HEK293 (cell line): ENCODE results near the gene MAN1B1.
A peak's percentile ranks its signal among the peaks of the same experiment; 100 is the strongest.

ENCODE experiments used
- BCL11A ChIP-seq: fragments of 450-650 bp; formaldehyde crosslinking; IDR thresholded peaks from 2 replicates; pipeline ENCODE4 v1.5.1; 2016; ENCODE audit warnings: low read depth, missing biosample characterization, missing genetic modification characterization
- BCL11B ChIP-seq: fragments of 450-650 bp; formaldehyde crosslinking; IDR thresholded peaks from 2 replicates; pipeline ENCODE4 v1.5.1; 2016; ENCODE audit warnings: low read depth, missing biosample characterization, missing genetic modification characterization
- KLF1 ChIP-seq: fragments of 450-650 bp; formaldehyde crosslinking; IDR thresholded peaks from 2 replicates; pipeline ENCODE4 v1.5.1; 2016; ENCODE audit warnings: missing biosample characterization, missing genetic modification characterization
- KLF16 ChIP-seq: fragments of 450-650 bp; formaldehyde crosslinking; IDR thresholded peaks from 2 replicates; pipeline ENCODE4 v1.5.1; 2017; ENCODE audit warnings: missing biosample characterization, missing genetic modification characterization
- KLF8 ChIP-seq: fragments of 450-650 bp; formaldehyde crosslinking; IDR thresholded peaks from 2 replicates; pipeline ENCODE4 v1.5.1; 2016; ENCODE audit warnings: missing biosample characterization, missing genetic modification characterization
- MEIS1 ChIP-seq: sonication (generic); formaldehyde crosslinking; IDR thresholded peaks from 2 replicates; pipeline ENCODE4 v1.8.1; 2022; ENCODE audit warnings: missing genetic modification reagents, mild to moderate bottlenecking, borderline replicate concordance
- MZF1 ChIP-seq: fragments of 450-650 bp; formaldehyde crosslinking; IDR thresholded peaks from 2 replicates; pipeline ENCODE4 v1.5.1; 2017; ENCODE audit warnings: missing biosample characterization, missing genetic modification characterization, borderline replicate concordance
- PRDM1 ChIP-seq: fragments of 450-650 bp; formaldehyde crosslinking; IDR thresholded peaks from 2 replicates; pipeline ENCODE4; 2016; ENCODE audit warnings: missing biosample characterization, missing genetic modification characterization
- REPIN1 ChIP-seq: fragments of 450-650 bp; formaldehyde crosslinking; IDR thresholded peaks from 2 replicates; pipeline ENCODE4 v1.5.1; 2017; ENCODE audit warnings: missing biosample characterization, missing genetic modification characterization, low read depth
- SETDB1 ChIP-seq: IDR thresholded peaks from one replicate; pipeline ENCODE4 v1.6.1; 2017; ENCODE audit warnings: mild to moderate bottlenecking, low read length, moderate library complexity, mixed read lengths; ENCODE audit not compliant: insufficient read length
- SP2 ChIP-seq: fragments of 450-650 bp; formaldehyde crosslinking; IDR thresholded peaks from 2 replicates; pipeline ENCODE4 v1.5.1; 2016; ENCODE audit warnings: missing biosample characterization, missing genetic modification characterization
- YY2 ChIP-seq: fragments of 450-650 bp; formaldehyde crosslinking; IDR thresholded peaks from 2 replicates; pipeline ENCODE4 v1.5.1; 2016; ENCODE audit warnings: missing biosample characterization, missing genetic modification characterization
- ZFHX2 ChIP-seq: fragments of 450-650 bp; formaldehyde crosslinking; conservative IDR thresholded peaks from 2 replicates; pipeline ENCODE4 v1.5.1; 2016; ENCODE audit warnings: missing biosample characterization, missing genetic modification characterization
- ZNF138 ChIP-seq: fragments of 450-650 bp; formaldehyde crosslinking; IDR thresholded peaks from 2 replicates; pipeline ENCODE4 v1.5.1; 2016; ENCODE audit warnings: missing biosample characterization, missing genetic modification characterization, borderline replicate concordance
- ZNF2 ChIP-seq: fragments of 450-650 bp; formaldehyde crosslinking; IDR thresholded peaks from 2 replicates; pipeline ENCODE4 v1.5.1; 2016; ENCODE audit warnings: missing biosample characterization, missing genetic modification characterization
- ZNF248 ChIP-seq: fragments of 450-650 bp; formaldehyde crosslinking; IDR thresholded peaks from 2 replicates; pipeline ENCODE4 v1.5.1; 2017; ENCODE audit warnings: missing biosample characterization, missing genetic modification characterization
- ZNF266 ChIP-seq: fragments of 450-650 bp; formaldehyde crosslinking; IDR thresholded peaks from 2 replicates; pipeline ENCODE4 v1.5.1; 2016; ENCODE audit warnings: missing biosample characterization, missing genetic modification characterization, low read depth
- ZNF366 ChIP-seq: fragments of 450-650 bp; formaldehyde crosslinking; conservative IDR thresholded peaks from 2 replicates; pipeline ENCODE4 v1.5.1; 2016; ENCODE audit warnings: missing biosample characterization, missing genetic modification characterization
- ZNF394 ChIP-seq: fragments of 450-650 bp; formaldehyde crosslinking; IDR thresholded peaks from 2 replicates; pipeline ENCODE4 v1.5.1; 2016; ENCODE audit warnings: missing biosample characterization, missing genetic modification characterization, mild to moderate bottlenecking, moderate library complexity, borderline replicate concordance
- ZNF521 ChIP-seq: fragments of 450-650 bp; formaldehyde crosslinking; IDR thresholded peaks from 2 replicates; pipeline ENCODE4 v1.5.1; 2017; ENCODE audit warnings: missing biosample characterization, mild to moderate bottlenecking, missing genetic modification characterization
- ZNF529 ChIP-seq: fragments of 450-650 bp; formaldehyde crosslinking; IDR thresholded peaks from 2 replicates; pipeline ENCODE4 v1.5.1; 2017; ENCODE audit warnings: missing genetic modification characterization, missing biosample characterization; ENCODE audit not compliant: insufficient replicate concordance
- ZNF548 ChIP-seq: fragments of 450-650 bp; formaldehyde crosslinking; IDR thresholded peaks from 2 replicates; pipeline ENCODE4 v1.5.1; 2016; ENCODE audit warnings: missing biosample characterization, missing genetic modification characterization
- ZNF560 ChIP-seq: fragments of 450-650 bp; formaldehyde crosslinking; IDR thresholded peaks from 2 replicates; pipeline ENCODE4 v1.5.1; 2017; ENCODE audit warnings: missing biosample characterization, missing genetic modification characterization, borderline replicate concordance
- ZNF776 ChIP-seq: fragments of 450-650 bp; formaldehyde crosslinking; IDR thresholded peaks from 2 replicates; pipeline ENCODE4 v1.5.0; 2017; ENCODE audit warnings: missing biosample characterization, missing genetic modification characterization, borderline replicate concordance
- ZNF791 ChIP-seq: fragments of 450-650 bp; formaldehyde crosslinking; IDR thresholded peaks from 2 replicates; pipeline ENCODE4 v1.5.1; 2016; ENCODE audit warnings: missing biosample characterization, missing genetic modification characterization
- ZNF837 ChIP-seq: fragments of 450-650 bp; formaldehyde crosslinking; IDR thresholded peaks from 2 replicates; pipeline ENCODE4 v1.5.1; 2016; ENCODE audit warnings: missing biosample characterization, missing genetic modification characterization
- ZSCAN16 ChIP-seq: fragments of 450-650 bp; formaldehyde crosslinking; IDR thresholded peaks from 2 replicates; pipeline ENCODE4 v1.5.1; 2016; ENCODE audit warnings: missing biosample characterization, missing genetic modification characterization
- TF ChIP-seq, protein P1 (sequence below): fragments of 450-650 bp; formaldehyde crosslinking; IDR thresholded peaks from 2 replicates; pipeline ENCODE4 v1.5.1; 2016; ENCODE audit warnings: missing biosample characterization, missing genetic modification characterization
- TF ChIP-seq, protein P2 (sequence below): fragments of 450-650 bp; formaldehyde crosslinking; conservative IDR thresholded peaks from 2 replicates; pipeline ENCODE4 v1.5.1; 2016; ENCODE audit warnings: low read depth, missing biosample characterization, missing genetic modification characterization

Gene MAN1B1

DNA sequence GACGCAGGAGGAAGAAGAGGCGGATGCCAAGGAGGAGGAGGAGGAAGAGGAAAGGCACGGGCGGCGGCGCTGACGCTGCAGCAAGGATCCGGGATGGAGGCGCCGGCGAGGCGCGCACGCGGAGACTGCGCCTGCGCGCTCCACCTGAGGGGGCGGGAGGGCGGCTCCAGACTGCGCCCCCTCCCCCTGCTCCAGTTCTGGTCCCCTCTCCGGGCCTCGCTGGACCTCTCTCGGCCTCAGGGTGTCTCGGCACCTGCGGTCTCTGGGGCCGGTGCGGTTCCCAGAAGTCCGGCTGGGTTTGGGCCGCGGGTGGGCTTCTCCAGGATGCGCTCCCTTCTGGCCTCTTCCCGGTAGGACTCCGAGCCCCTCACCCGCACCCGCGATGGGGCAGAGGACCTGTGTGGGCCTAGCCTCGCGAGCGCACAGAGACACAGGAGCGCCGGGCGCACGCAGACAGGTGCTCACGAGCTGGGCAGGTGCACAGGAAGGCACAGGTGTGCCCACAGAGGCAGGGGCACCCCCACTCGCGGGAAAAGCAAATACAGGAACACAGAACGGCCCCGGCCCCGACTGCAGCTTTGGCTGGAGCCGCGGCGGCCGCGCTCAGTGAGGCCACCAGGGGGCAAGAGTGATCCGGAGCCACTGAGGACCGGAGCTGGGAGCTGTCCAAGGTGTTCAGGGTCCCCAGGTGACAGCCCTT is 40.5 kb upstream of the MAN1B1 start, which contains the start of gene NPDC1 (continued):
- TF ChIP-seq ZSCAN16 (tag by site-specific recombination) (no peak), KLF8 (tag by site-specific recombination) (peak; percentile 92), MZF1 (tag by site-specific recombination) (no peak), ZNF560 (0 out of 2 replicates have a peak, but pooled peaks have one; percentile 31), ZNF366 (no peak), KLF16 (0 out of 2 replicates have a peak, but pooled peaks have one; percentile 72), ZNF776 (tag by site-specific recombination) (no peak), REPIN1 (tag by site-specific recombination) (0 out of 2 replicates have a peak, but pooled peaks have one; percentile 55), ZNF529 (tag by site-specific recombination) (no peak), YY2 (tag by site-specific recombination) (0 out of 2 replicates have a peak, but pooled peaks have one; percentile 13), ZFHX2 (tag by site-specific recombination) (peak; percentile 92), ZNF2 (tag by site-specific recombination) (peak; percentile 85), ZNF394 (tag by site-specific recombination) (peak; percentile 43; the same call in 1 of the 2 replicates), ZNF521 (tag by site-specific recombination) (no peak), ZNF791 (tag by site-specific recombination) (no peak), ZNF837 (tag by site-specific recombination) (no peak), ZNF266 (tag by site-specific recombination) (no peak), BCL11A (tag by site-specific recombination) (peak; percentile 96), PRDM1 (tag by site-specific recombination) (no peak), SETDB1 (no peak), ZNF548 (tag by site-specific recombination) (no peak), SP2 (tag by site-specific recombination) (peak; percentile 81), MEIS1 (CRISPR knock-in tag) (no peak), ZNF248 (no peak), KLF1 (tag by site-specific recombination) (peak; percentile 67), ZNF138 (tag by site-specific recombination) (no peak), BCL11B (peak; percentile 73)
- TF ChIP-seq, protein P1, sequence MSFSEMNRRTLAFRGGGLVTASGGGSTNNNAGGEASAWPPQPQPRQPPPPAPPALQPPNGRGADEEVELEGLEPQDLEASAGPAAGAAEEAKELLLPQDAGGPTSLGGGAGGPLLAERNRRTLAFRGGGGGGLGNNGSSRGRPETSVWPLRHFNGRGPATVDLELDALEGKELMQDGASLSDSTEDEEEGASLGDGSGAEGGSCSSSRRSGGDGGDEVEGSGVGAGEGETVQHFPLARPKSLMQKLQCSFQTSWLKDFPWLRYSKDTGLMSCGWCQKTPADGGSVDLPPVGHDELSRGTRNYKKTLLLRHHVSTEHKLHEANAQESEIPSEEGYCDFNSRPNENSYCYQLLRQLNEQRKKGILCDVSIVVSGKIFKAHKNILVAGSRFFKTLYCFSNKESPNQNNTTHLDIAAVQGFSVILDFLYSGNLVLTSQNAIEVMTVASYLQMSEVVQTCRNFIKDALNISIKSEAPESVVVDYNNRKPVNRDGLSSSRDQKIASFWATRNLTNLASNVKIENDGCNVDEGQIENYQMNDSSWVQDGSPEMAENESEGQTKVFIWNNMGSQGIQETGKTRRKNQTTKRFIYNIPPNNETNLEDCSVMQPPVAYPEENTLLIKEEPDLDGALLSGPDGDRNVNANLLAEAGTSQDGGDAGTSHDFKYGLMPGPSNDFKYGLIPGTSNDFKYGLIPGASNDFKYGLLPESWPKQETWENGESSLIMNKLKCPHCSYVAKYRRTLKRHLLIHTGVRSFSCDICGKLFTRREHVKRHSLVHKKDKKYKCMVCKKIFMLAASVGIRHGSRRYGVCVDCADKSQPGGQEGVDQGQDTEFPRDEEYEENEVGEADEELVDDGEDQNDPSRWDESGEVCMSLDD (tag by site-specific recombination), result peak; percentile 85
- TF ChIP-seq, protein P2, sequence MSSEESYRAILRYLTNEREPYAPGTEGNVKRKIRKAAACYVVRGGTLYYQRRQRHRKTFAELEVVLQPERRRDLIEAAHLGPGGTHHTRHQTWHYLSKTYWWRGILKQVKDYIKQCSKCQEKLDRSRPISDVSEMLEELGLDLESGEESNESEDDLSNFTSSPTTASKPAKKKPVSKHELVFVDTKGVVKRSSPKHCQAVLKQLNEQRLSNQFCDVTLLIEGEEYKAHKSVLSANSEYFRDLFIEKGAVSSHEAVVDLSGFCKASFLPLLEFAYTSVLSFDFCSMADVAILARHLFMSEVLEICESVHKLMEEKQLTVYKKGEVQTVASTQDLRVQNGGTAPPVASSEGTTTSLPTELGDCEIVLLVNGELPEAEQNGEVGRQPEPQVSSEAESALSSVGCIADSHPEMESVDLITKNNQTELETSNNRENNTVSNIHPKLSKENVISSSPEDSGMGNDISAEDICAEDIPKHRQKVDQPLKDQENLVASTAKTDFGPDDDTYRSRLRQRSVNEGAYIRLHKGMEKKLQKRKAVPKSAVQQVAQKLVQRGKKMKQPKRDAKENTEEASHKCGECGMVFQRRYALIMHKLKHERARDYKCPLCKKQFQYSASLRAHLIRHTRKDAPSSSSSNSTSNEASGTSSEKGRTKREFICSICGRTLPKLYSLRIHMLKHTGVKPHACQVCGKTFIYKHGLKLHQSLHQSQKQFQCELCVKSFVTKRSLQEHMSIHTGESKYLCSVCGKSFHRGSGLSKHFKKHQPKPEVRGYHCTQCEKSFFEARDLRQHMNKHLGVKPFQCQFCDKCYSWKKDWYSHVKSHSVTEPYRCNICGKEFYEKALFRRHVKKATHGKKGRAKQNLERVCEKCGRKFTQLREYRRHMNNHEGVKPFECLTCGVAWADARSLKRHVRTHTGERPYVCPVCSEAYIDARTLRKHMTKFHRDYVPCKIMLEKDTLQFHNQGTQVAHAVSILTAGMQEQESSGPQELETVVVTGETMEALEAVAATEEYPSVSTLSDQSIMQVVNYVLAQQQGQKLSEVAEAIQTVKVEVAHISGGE (tag by site-specific recombination), result 0 out of 2 replicates have a peak, but pooled peaks have one; percentile 35
